ENCODE results near the gene AP1S3.

Gene AP1S3

GRCh38 chr2:223853425-223853837 is 16.0 kb upstream of the AP1S3 start:
- TF ChIP-seq, protein P1, sequence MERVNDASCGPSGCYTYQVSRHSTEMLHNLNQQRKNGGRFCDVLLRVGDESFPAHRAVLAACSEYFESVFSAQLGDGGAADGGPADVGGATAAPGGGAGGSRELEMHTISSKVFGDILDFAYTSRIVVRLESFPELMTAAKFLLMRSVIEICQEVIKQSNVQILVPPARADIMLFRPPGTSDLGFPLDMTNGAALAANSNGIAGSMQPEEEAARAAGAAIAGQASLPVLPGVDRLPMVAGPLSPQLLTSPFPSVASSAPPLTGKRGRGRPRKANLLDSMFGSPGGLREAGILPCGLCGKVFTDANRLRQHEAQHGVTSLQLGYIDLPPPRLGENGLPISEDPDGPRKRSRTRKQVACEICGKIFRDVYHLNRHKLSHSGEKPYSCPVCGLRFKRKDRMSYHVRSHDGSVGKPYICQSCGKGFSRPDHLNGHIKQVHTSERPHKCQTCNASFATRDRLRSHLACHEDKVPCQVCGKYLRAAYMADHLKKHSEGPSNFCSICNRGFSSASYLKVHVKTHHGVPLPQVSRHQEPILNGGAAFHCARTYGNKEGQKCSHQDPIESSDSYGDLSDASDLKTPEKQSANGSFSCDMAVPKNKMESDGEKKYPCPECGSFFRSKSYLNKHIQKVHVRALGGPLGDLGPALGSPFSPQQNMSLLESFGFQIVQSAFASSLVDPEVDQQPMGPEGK (CRISPR knock-in tag; IDR thresholded peaks at IDR 0.05; ENCODE audit: borderline replicate concordance), result no peak
- no peak for TF ChIP-seq BACH2 (CRISPR knock-in tag; IDR thresholded peaks at IDR 0.05; ENCODE audit: borderline replicate concordance)
- TF ChIP-seq, protein P2, sequence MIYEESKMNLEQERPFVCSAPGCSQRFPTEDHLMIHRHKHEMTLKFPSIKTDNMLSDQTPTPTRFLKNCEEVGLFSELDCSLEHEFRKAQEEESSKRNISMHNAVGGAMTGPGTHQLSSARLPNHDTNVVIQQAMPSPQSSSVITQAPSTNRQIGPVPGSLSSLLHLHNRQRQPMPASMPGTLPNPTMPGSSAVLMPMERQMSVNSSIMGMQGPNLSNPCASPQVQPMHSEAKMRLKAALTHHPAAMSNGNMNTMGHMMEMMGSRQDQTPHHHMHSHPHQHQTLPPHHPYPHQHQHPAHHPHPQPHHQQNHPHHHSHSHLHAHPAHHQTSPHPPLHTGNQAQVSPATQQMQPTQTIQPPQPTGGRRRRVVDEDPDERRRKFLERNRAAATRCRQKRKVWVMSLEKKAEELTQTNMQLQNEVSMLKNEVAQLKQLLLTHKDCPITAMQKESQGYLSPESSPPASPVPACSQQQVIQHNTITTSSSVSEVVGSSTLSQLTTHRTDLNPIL (CRISPR knock-in tag; IDR thresholded peaks at IDR 0.05; ENCODE audit: low read depth), result no peak
- no peak for TF ChIP-seq ZFP3 (CRISPR knock-in tag; IDR thresholded peaks at IDR 0.05)
- no peak for TF ChIP-seq ZNF8 (CRISPR knock-in tag; IDR thresholded peaks at IDR 0.05)
- TF ChIP-seq RARB (CRISPR knock-in tag; IDR thresholded peaks at IDR 0.05), result no peak
- no peak for TF ChIP-seq ZNF70 (CRISPR knock-in tag; IDR thresholded peaks at IDR 0.05)
- TF ChIP-seq ESRRG (CRISPR knock-in tag; IDR thresholded peaks at IDR 0.05), result no peak
- no peak for TF ChIP-seq CSDC2 (CRISPR knock-in tag; IDR thresholded peaks at IDR 0.05)
- TF ChIP-seq TSHZ2 (CRISPR knock-in tag; IDR thresholded peaks at IDR 0.05), result no peak
- TF ChIP-seq ARNTL (CRISPR knock-in tag; IDR thresholded peaks at IDR 0.05; ENCODE audit: borderline replicate concordance, low read depth), result no peak
- TF ChIP-seq ZFP30 (CRISPR knock-in tag; IDR thresholded peaks at IDR 0.05), result no peak
- no peak for TF ChIP-seq TCF4 (CRISPR knock-in tag; IDR thresholded peaks at IDR 0.05; ENCODE audit: borderline replicate concordance)
- TF ChIP-seq POU6F1 (CRISPR knock-in tag; IDR thresholded peaks at IDR 0.05; ENCODE audit: borderline replicate concordance, low read depth), result no peak
- no peak for TF ChIP-seq SNAI2 (CRISPR knock-in tag; IDR thresholded peaks at IDR 0.05)
- no peak for TF ChIP-seq OSR1 (CRISPR knock-in tag; IDR thresholded peaks at IDR 0.05)
- TF ChIP-seq, protein P3, sequence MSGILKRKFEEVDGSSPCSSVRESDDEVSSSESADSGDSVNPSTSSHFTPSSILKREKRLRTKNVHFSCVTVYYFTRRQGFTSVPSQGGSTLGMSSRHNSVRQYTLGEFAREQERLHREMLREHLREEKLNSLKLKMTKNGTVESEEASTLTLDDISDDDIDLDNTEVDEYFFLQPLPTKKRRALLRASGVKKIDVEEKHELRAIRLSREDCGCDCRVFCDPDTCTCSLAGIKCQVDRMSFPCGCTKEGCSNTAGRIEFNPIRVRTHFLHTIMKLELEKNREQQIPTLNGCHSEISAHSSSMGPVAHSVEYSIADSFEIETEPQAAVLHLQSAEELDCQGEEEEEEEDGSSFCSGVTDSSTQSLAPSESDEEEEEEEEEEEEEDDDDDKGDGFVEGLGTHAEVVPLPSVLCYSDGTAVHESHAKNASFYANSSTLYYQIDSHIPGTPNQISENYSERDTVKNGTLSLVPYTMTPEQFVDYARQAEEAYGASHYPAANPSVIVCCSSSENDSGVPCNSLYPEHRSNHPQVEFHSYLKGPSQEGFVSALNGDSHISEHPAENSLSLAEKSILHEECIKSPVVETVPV (CRISPR knock-in tag; IDR thresholded peaks at IDR 0.05), result no peak
- no peak for TF ChIP-seq ZC3H10 (CRISPR knock-in tag; IDR thresholded peaks at IDR 0.05)
- no peak for ATAC-seq

DNA sequence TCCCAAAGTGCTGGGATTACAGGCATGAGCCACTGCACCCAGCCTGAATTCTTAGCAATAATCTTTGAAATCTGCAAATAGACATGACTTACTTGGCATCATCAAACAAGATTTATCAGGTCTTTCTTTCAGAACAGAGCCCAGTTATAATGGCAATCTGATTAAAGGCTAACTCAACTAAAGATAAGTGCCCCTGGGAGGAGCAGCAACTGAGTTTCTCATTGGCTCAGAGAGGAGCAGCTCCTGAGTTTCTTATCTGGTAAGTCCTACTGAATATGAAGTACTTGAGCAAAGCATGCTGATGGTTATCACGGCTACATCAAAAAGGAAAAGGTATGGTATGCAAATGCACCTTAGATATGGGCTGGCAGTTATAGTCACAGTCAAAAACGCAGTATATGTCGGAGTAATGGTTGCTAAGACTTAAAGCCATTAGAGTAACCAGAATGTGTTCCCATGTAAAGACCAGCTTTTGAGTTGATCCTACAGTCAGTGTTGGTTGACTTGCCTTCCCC is 15.0 kb upstream of the AP1S3 start:
- TF ChIP-seq ESRRG (CRISPR knock-in tag; IDR thresholded peaks at IDR 0.05) (no peak), ISL1 (CRISPR knock-in tag; IDR thresholded peaks at IDR 0.05) (peak; percentile 12; the same call in 1 of the 2 replicates)

DNA sequence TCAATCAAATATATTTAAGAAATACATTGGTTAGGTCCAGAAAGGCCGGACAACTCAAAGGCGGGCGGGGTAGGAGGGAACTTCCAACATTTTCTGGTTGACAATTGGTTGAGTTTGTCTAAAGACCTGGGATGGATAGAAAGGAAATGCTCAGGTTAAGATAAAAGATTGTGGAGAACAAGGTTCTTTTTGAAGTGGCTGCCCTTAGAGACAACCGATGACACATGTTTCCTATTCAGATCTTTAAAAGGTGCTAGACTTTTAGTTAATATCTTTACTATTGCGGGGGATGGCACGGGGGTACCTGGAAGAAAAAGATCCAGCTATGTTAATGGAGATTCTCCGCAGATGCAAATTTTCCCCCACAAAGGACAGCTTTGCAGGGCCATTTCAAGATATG is 10.0 kb upstream of the AP1S3 start:
- no peak for ATAC-seq
- TF ChIP-seq, protein P3 (CRISPR knock-in tag; IDR thresholded peaks at IDR 0.05), result no peak
- TF ChIP-seq POU6F1 (CRISPR knock-in tag; IDR thresholded peaks at IDR 0.05; ENCODE audit: borderline replicate concordance, low read depth), result no peak
- no peak for TF ChIP-seq TCF4 (CRISPR knock-in tag; IDR thresholded peaks at IDR 0.05; ENCODE audit: borderline replicate concordance)
- TF ChIP-seq, protein P1 (CRISPR knock-in tag; IDR thresholded peaks at IDR 0.05; ENCODE audit: borderline replicate concordance), result no peak
- no peak for TF ChIP-seq TSHZ2 (CRISPR knock-in tag; IDR thresholded peaks at IDR 0.05)
- TF ChIP-seq GLIS3 (CRISPR knock-in tag; IDR thresholded peaks at IDR 0.05), result no peak
- no peak for TF ChIP-seq CSDC2 (CRISPR knock-in tag; IDR thresholded peaks at IDR 0.05)

More for the DNA sequence above, 15.0 kb upstream of the AP1S3 start:
- ATAC-seq, result no peak

Measured in SK-N-SH treated with all-trans-retinoic acid at 6 μM for 48 hours (cell line).